NCI-H2196 treated with DMSO at 0.1 percent for 48 hours (cell line): ENCODE results near the gene SLC4A9.

ENCODE experiments used
- DNase-seq: peaks from one replicate; lab custom pipeline; 2025; ENCODE audit not compliant: unreplicated experiment; lab: John Stamatoyannopoulos, UW

SLC4A9 gene

DNA sequence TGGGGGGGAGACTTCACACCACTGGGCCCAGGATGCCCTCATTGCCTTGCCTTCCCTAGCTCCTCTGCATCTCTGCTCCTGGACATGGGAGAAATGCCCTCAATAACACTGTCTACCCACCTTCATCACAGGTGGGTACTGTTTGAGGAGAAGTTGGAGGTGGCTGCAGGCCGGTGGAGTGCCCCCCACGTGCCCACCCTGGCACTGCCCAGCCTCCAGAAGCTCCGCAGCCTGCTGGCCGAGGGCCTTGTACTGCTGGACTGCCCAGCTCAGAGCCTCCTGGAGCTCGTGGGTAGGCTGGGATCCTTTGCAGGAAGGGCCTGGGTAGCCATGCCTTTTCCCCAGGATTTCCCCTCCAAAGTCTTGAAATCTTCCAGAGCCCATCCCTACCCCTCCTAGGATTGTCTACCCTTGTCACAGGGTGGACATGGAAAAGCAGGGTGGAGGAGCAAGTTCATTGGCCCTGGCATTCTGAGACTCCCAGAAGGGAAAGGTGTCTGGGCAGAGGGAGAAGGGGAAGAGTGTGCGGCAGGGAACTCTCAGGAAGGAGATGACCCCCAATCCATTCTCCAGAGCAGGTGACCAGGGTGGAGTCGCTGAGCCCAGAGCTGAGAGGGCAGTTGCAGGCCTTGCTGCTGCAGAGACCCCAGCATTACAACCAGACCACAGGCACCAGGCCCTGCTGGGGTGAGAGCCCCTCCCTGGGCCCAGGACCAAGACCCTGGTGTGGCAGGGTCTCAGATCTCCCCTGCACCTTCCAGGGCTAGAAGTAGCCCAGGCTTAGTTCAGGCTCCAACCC is 886 bp downstream of the SLC4A9 start:
- no peak for DNase-seq

DNA sequence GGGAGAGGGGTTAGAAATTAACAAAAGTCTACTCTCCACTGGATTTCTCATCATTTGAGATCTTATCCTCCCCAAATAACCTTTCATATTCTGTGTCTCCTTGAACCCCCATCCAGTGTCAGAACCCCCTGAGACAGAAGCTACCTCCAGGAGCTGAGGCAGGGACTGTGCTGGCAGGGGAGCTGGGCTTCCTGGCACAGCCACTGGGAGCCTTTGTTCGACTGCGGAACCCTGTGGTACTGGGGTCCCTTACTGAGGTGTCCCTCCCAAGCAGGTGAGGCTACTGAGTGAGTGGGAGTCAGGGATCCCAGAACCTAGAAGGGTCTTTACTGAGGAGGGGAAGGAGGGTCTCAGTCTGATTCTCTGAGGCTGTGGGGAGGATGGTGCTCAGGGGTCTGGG is 1.9 kb downstream of the SLC4A9 start:
- no peak for DNase-seq

DNA sequence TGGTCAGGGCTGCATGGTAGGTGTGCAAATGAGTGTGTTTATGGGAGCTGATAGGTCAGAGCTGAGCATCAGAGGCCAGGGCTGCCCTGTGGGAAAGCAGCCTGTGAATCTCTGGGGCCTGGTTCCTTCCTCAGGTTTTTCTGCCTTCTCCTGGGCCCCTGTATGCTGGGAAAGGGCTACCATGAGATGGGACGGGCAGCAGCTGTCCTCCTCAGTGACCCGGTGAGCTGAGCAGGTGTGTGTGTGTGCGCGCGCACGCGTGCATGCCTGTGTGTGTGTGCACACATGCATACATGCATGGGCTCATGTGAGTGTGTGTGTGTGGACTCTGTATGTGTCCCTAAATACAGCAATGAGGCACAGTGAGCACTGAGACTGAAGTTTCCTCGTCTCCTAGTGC is 2.3 kb downstream of the SLC4A9 start:
- no peak for DNase-seq

DNA sequence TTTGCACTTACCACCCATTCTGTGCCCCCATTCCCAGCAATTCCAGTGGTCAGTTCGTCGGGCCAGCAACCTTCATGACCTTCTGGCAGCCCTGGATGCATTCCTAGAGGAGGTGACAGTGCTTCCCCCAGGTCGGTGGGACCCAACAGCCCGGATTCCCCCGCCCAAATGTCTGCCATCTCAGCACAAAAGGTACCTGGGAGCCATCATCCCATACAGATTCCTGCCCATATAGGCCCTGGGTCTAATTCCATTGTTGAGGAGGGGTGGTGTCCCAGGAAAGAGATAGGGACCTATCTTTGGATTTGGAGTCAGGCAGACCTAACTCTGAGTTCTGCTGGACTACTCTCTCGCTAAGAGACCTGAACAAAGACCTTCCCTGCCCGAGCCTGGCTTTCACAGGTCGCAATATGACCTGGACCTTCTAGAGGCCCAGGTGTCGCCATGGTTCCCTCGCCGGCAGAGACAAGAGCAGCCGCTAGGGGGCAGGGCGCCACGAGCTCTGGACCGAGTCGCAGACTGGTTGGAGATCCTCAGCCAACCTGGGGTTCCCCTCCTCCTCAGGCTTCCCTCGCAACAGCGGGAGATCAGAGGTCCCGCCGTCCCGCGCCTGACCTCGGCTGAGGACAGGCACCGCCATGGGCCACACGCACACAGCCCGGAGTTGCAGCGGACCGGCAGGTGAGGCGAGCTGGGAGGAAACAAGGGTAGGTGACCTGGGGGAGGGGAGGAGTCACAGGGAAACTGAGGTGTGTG is 3.1 kb downstream of the SLC4A9 start:
- peak; percentile 68 for DNase-seq

DNA sequence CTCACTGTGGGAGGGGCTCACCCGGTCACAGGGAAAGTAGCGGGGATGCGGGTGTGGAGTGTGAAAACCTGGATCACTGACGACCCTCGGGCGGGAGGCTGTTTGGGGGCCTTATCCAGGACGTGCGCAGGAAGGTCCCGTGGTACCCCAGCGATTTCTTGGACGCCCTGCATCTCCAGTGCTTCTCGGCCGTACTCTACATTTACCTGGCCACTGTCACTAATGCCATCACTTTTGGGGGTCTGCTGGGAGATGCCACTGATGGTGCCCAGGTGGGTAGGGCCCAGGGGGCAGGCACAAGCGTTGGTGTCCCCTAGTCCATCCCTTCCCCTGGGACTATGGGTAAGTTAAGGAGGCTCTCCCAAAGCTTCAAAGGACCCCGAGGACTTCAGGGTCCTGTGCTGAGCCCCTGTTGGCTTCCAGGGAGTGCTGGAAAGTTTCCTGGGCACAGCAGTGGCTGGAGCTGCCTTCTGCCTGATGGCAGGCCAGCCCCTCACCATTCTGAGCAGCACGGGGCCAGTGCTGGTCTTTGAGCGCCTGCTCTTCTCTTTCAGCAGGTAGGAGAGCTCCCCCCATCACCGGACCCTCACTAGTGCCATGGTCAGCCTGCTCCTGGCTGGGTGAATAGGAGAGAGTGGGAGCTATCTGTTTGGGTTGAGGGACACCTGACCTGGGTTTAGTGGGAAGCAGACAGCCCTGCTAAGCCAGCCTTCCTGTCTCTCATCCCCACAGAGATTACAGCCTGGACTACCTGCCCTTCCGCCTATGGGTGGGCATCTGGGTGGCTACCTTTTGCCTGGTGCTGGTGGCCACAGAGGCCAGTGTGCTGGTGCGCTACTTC is 3.9 kb downstream of the SLC4A9 start:
- no peak for DNase-seq

DNA sequence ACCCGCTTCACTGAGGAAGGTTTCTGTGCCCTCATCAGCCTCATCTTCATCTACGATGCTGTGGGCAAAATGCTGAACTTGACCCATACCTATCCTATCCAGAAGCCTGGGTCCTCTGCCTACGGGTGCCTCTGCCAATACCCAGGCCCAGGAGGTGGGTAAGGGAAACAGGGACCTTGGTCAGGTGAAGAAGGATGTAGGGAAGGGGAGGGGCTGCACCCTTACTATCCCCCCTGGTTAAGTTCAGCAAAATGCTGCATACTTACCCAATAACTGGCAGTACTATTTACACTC is 4.4 kb downstream of the SLC4A9 start:
- no peak for DNase-seq

DNA sequence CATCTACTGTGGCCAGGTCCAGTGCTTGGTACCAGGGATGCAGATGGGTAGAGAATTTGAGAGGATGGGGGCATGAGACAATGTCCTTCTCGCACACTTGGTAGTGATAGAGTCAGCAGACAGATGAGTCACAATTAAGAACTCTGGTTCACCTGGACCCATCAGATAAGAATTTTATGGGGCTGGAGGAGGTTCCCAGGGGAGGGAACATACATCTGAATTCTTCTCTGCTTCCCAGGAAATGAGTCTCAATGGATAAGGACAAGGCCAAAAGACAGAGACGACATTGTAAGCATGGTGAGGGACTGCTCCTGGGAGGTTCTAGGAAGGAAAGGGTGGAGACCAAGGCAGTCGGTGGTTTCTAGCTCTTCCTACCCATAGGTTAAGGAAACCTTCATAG is 5.3 kb downstream of the SLC4A9 start:
- no peak for DNase-seq

DNA sequence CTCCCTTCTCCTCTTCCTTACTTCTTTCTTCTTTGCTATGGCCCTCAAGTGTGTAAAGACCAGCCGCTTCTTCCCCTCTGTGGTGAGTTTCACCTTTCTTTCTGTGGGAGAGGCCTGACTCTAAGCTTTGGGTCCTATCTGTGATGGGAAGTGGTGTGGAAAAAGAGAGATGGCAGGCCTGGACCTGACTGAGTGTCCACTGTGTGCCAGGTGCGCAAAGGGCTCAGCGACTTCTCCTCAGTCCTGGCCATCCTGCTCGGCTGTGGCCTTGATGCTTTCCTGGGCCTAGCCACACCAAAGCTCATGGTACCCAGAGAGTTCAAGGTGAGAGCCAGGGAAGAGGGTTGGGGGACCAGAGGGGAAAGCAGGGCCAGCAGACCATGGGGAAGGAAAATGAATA is 5.9 kb downstream of the SLC4A9 start:
- DNase-seq = no peak

DNA sequence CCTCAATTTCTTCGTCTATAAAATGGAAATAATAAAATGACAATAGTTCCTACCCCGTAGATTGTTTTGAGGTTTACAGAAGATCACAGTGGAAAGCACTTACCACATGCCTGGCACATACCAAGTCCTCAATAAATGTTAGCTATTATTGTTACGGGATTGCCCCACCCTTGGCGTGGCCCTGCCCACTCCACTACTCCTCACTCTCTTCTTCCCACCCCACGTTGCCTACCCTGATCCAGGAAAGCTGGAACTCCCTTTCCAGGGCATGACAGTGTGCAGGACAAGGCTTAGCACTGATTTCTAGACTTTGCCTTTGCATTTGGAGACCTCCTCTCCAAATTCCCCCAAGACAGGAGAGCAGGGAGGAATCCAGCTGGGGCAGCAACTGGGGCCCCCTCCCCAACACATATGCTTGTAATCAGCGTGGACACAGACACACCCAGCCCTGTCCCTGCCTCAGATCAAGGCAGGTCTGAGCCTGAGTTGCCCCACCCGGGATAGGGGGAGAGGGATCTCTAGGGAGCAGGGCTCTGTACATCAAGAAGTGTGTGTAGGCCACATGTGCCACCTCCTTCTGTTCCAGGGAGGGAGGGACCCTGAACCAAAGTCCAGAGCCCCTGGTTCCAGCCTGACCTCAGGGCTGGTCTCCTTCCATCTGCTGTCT is 6.7 kb downstream of the SLC4A9 start:
- no peak for DNase-seq

DNA sequence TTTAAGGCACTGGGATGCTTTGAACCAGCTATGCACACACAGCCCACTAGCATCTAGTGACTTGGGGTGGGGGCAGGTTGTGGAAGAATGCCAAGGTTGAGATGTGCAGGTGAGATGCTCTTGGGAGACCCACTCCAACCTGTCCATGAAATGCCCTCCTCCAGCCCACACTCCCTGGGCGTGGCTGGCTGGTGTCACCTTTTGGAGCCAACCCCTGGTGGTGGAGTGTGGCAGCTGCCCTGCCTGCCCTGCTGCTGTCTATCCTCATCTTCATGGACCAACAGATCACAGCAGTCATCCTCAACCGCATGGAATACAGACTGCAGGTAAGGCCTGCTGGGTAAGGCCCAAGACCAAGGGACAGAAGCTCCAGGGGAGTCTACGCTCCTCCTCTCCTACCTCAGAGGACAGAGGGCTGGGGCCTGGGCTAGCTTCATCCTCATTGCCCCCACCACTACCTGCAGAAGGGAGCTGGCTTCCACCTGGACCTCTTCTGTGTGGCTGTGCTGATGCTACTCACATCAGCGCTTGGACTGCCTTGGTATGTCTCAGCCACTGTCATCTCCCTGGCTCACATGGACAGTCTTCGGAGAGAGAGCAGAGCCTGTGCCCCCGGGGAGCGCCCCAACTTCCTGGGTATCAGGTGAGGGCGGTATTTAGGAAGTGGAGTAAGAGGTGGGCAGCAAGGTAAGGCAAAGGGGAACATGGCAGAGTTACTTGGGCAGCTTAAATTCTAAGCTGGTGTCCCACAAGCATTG is 7.4 kb downstream of the SLC4A9 start:
- no peak for DNase-seq

DNA sequence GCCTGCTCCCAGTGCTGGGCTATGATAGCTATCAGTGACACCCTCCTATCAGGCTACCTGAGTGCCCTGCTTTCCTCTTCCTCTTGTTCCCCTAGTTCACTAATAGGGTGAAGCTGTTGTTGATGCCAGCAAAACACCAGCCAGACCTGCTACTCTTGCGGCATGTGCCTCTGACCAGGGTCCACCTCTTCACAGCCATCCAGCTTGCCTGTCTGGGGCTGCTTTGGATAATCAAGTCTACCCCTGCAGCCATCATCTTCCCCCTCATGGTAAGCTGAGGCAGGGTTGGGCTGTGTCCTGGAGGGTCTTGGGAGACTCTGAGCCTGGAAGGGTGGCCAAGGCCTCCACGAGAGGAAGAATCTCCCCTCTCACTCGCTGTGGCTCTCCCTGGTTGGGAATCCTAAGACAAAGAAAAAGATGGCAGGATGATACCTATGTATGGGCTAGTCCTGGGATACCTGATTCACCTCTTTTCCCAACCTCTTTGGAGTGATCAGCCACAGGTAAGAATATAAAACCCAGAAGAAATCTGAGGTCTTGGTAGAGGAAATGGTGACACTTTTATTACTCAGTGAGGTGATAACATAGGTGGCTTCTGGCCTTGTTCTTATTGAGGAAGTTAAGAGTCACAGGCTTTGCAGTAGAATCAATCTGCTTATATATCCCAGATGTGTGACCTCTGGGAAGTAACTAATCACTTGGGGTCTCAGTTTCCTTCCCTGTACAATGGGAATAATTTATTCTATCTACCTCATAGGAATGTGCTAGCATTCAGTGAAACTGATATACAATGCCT is 11.6 kb downstream of the SLC4A9 start:
- DNase-seq = no peak

DNA sequence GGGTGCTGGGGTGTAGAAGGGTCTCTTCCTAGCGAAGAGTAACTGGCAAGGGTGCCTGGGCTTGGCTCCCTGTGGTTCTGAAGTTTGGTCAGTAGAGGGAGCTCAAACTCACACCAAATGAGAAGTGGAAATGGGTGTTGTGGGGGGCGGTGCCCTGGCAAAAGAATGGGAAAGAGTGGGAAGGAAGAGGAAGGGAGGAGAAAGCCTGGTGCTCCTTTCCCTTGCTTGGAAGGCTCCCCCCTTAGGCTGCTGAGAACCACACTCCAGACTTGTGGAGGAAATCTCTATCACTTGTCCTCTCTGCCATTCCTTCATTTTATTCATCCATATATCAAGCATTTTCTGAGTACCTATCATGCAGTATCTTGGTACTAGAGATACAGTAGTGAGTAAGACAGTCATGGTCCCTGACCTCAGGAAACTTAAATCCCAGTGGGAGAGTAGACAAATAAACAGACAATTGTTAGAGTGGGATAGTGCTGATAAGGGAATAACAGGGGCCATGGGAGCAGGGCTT is 13.0 kb downstream of the SLC4A9 start:
- peak; percentile 65 for DNase-seq

DNA sequence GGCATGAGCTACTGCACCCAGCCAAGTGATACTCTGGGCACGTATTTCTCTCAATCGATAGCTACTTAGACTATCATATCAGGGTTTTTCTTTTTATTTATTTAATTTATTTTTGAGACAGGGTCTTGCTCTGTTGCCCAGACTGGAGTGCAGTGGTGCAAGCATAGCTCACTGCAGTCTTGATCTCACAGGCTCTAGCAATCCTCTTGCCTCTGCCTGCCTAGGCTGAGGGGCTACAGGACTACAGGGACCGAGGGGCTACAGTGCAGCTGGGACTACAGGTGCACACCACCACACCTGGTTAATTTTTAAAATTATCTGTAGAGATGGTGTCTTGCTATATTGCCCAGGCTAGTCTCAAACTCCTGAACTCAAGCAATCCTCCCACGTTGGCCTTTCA is 21.4 kb downstream of the SLC4A9 start:
- DNase-seq = no peak

DNA sequence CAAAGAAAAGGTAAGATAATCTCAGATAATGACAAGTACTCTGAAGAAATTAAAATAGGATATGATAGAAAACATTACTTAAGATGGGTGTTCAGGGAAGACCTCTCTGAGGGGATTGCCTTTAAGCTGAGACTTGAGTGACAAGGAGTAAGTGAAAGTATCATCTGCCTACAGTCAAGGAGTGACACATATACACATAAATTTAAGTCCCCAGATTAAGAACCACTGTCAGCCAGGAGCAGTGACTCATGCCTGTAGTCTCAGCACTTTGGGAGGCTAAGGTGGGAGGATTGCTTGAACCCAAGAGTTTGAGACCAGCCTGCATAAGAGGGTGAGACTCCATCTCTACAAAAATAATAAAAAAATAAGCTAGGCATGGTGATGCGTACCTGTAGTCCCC is 22.0 kb downstream of the SLC4A9 start:
- no peak for DNase-seq

DNA sequence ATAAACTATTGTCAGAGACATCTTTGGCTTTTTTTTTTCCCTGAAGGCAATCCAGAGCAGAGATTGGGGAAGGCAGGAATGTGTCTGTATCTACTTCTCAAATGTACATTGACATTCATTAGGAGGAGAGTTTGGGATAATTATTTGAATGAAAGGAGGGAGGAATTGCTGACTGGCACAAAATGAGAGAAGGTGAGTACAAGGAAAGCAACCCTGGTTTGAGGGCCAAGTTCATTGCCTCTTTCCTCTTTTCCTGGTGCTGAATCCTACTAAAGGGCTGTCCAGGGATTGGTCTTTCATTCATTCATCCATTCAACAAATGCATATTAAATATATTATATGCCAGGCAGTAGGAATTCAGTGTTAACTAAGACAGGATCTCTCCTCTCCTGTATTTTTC is 22.9 kb downstream of the SLC4A9 start:
- no peak for DNase-seq

DNA sequence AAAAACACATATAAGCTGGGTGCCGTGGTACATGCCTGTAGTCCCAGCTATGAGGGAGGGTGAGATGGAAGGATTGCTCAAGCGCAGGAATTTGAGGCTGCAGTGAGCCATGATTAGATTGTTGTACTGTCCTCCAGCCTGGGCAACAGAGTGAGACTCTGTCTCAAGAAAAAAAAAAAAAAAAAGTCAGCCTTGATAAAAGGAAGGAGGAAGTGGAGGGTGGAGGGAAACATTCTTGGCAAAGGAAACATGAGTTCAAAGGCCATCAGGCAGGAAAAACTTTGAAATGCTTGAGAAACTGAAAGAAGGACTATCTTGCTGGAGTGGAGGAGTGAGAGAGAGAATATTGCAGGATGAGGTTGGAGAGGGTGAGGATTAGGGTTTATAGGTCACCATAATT is 23.3 kb downstream of the SLC4A9 start:
- DNase-seq = no peak

DNA sequence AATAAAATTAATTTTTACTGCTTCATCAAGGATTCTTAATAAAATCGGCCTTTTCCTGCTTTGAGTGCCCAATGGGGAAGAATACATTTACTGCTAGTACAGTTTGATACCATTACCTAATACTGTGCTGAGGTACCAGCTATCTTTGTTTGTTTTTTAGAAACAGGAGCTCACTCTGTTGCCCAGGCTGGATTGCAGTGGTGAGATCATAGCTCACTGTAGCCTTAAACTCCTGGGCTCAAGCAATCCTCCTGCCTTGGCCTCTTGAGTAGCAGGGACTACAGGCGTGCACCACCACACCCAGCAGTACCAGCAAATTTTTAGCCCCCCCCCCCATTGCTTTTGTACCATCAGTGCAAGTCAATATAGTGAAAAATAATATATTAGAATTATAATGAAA is 28.1 kb downstream of the SLC4A9 start:
- no peak for DNase-seq

DNA sequence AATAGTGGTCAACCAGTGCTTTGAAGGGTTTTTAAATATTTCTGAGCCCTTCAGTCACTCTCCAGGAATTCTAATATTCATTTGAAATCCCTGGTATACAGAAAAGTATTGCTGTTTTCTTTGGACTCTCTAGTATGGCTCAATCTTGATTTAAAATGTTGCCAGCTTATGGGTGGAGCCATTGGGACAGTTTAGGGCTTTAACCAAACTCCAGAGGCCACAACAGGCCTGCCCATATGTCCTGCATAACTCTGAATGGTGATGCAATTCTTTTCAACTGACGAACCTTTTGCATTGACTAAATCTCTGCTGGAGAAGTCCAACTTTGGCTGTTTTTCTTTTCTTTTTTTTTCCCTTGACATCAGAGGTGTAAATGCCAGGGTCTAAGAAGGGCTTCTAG is 31.3 kb downstream of the SLC4A9 start:
- no peak for DNase-seq

DNA sequence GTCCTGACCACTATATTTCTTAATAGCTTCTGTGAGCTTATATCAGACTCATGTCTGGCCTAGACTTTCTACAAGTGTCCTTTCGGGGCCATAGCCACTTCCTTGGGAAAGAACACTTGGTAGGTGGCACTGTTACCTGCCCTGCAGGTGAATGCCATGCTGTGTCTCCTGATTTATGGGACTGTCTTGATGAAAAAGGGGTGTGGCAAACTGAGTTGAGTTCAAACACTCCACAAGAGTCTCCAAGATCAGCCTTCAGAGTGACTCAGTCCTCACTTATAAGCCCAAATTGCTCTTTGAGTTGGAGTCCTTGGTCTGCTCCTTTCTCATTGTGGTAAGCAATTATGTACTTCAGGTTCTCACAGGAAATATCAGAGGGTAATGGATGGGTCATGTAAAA is 31.7 kb downstream of the SLC4A9 start:
- no peak for DNase-seq

DNA sequence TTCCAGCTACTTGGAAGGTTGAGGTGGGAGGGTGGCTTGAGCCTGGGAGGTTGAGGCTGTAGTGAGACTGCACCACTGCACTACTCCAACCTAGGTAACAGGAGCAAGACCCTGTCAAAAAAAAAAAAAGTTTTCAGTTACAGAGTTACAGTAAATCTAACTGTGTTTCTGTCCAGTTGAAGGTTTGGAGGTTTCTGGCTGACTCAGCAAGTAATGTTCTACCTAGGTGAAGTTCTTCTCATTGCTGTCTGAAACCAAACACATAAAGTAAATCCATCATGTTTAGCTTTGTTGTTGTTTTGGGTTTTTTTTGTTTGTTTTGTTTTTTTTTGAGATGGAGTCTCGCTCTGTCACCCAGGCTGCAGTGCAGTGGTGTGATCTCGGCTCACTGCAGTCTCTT is 33.7 kb downstream of the SLC4A9 start:
- DNase-seq = no peak
